PFSK-1 (cell line): Measurements from ENCODE around the gene SCAANT1.

ENCODE experiments used
- FOXP2 ChIP-seq: optimal IDR thresholded peaks from 2 replicates; pipeline ENCODE3; 2011; ENCODE audit warnings: borderline replicate concordance, control low read depth, inconsistent platforms; ENCODE audit not compliant: insufficient read depth; ENCODE audit errors: extremely low read length, extremely low read depth
- POLR2AphosphoS5 ChIP-seq: IDR thresholded peaks from 2 replicates; pipeline ENCODE4 v1.6.1; 2012; ENCODE audit warnings: low read depth, mild to moderate bottlenecking, control low read depth, low read length, moderate library complexity
- REST ChIP-seq, 2 experiments: IDR thresholded peaks; 2 replicates each; pipeline versions ENCODE4 v1.6.1 to v1.8.0; 2011 to 2012; ENCODE audit warnings: low read depth in 2 of 2, low read length in 2 of 2, control low read depth in 1 of 2, inconsistent platforms in 1 of 2, mild to moderate bottlenecking in 1 of 2, moderate library complexity in 1 of 2; ENCODE audit not compliant: insufficient read depth in 1 of 2
- SIN3A ChIP-seq: IDR thresholded peaks from 2 replicates; pipeline ENCODE4 v1.6.1; 2012; ENCODE audit warnings: mild to moderate bottlenecking, low read length, moderate library complexity, borderline replicate concordance; ENCODE audit not compliant: insufficient read depth
- TAF1 ChIP-seq: IDR thresholded peaks from 2 replicates; pipeline ENCODE4 v1.6.1; 2012; ENCODE audit warnings: low read length, control low read depth, borderline replicate concordance; ENCODE audit not compliant: insufficient read depth

DNA sequence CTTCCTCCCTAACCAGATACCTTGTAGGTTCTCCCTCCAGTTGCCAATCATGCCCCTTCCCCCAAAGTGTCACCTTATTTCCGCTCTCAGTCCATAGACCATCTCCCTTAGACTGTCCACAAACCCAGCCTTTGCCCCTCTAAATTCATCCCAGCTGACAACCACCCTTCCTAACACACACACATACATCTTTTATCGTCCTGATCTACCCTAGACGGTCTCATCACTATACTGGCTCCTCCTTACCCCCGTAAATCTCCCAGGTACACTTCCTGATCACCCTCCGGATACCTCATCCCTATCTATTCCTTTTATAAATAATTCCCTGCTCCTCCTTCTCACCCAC lies 49.4 kb downstream of the SCAANT1 start:
- no peak for TF ChIP-seq TAF1
- TF ChIP-seq POLR2AphosphoS5 = no peak
- TF ChIP-seq REST (IDR thresholded peaks at IDR 0.05; ENCODE audit: insufficient read depth in 1 of 2, low read depth in 2 of 2, low read length in 2 of 2) = no peak
- TF ChIP-seq SIN3A = no peak
- TF ChIP-seq FOXP2 = no peak
